Inferior parietal cortex (tissue), 1 donor: ENCODE data around the gene OBSCN.
"Not testable (repeated sequence)": the region's sequence is repeated elsewhere in the genome, so short reads cannot be mapped to it uniquely, and the experiment has no call there.

Source experiments
- DNase-seq: peaks from one replicate; pipeline ENCODE4 v3.0.0-alpha.2; 2016; ENCODE audit errors: extremely low spot score

Gene OBSCN

DNA sequence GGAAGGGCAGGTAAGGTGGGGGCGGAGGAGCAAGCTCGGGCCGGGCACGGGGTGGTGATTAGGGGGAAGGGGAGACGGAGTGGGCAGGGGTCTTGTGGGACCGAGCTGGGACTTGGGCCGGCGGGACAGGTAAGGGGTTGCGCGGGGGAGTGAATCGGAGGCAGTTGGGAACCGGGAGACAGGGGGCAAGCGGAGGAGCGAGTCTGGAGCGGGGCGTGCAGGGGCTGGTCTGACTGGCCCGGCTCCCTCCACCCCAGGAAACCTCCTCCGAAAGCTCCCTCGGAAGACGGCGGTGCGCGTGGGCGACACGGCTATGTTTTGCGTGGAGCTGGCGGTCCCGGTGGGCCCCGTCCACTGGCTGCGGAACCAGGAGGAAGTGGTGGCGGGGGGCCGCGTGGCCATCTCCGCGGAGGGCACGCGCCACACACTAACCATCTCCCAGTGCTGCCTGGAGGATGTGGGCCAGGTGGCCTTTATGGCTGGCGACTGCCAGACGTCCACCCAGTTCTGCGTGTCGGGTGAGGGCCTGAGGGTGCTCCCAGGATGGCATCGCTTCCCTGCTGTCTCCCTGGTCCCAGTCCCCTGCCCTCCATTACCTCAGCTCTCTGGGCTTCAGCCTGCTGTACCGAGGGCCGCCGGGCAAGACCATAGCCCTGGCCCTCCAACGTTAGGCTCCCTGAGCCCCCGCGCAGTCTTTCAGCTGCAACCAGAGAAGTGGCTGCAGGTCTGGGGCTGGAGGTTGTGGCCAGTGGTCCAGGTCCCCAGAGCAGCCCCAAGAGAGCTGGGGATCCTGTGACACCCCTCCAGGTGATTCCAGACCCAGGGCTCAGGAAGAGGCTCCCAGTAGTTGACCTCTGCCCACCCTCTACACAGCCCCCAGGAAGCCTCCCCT is 6.3 kb downstream of the OBSCN start:
- DNase-seq: no peak

- DNase-seq: no peak
Measured at GRCh38 chr1:228214921-228215662, 7.2 kb downstream of the OBSCN start.

GRCh38 chr1:228215663-228216116 is 7.8 kb downstream of the OBSCN start:
- DNase-seq: no peak

GRCh38 chr1:228216371-228217320 is 8.8 kb downstream of the OBSCN start:
- DNase-seq: no peak

DNA sequence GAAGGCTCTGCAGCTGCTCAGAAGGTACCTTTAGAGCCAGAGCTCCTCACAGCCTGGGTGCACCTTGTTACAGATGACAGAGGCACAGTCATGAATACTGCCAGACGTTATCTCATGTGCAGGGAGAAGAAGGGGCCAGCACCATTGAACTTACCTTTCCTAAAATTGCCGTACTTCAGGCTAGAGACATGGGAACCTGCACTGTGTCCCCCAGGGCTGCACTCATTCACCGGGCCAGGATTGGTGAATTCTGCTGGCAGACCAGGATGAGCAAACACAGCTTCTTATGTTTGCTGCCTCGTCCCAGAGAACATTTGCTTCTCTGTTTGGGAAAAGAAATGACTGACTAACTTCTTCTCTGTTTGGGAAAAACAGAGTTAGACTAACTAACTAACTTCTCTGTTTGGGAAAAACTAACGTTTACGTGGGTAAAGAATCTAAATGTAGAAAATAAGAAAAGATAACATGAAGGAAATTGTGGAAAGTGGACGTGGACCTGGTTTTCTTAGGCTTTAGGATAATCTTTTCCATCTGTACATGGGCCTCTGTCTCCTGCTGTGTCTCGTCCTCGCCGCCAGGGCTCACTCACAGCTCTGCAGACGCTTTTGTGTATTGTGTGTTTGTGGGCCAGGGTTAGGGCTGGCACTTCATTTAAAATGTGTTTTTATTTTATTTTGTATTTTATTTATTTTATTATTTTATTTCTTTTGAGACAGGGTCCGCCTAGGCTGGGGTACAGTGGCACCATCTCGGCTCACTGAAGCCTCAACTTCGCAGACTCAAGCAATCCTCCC is 9.9 kb downstream of the OBSCN start:
- no peak for DNase-seq

DNA sequence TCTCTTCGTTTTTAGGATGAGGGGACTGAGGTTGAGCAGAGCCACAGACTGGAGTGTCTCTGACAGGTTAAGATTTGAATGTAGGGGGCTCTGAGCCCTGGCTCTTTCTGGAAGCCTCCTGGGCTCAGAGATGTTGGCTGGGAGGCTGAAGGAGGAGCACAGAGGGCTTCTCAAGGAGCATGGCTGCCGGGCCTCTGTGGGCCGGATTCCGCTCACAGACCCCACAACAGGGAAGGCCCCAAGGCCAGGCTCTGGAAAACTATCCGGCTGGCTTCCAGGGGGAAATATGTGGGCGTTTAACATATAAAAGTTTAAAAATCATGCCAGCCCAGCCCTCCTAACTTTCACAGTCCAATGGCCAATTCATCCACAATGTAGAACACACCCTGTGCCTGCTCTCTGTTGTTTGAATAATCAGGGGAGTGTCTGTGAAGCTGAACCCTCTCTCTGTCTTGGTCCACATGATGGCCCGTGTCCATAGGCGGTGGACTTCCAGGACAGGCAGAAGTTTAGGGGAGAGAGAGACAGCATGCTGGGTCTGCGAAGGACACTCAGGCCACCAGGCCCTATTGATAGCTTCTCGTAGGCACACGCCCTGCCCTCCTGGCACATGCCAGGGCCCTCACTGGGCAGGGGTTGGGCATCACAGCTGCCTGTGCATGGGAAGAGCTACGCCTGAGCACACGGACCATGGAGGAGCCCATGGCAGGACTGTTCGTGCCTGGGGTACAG is 10.8 kb downstream of the OBSCN start:
- no peak for DNase-seq

GRCh38 chr1:228219245-228219961 is 11.6 kb downstream of the OBSCN start:
- DNase-seq: no peak

- no peak for DNase-seq
Measured at GRCh38 chr1:228219962-228220780, 12.3 kb downstream of the OBSCN start.

DNA sequence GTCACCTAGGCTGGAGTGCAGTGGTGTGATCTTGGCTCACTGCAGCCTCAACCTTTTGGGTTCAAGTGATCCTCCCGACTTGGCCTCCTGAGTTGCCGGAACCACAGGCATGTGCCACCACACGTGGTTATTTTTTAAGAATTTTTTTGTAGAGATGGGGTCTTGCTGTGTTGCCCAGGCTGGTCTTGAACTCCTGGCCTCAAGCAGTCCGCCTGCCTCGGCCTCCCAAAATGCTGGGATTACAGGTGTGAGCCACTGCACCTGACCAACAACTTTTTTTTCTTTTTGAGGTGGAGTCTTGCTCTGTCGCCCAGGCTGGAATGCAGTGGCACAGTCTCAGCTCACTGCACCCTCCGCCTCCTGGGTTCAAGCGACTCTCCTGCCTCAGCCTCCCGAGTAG is 13.3 kb downstream of the OBSCN start:
- DNase-seq: not testable (repeated sequence)

- DNase-seq: no peak
Measured at GRCh38 chr1:228222548-228222947, 14.7 kb downstream of the OBSCN start.

- no peak for DNase-seq
Measured at GRCh38 chr1:228224198-228225164, 16.6 kb downstream of the OBSCN start.

- no peak for DNase-seq
Measured at GRCh38 chr1:228225165-228225710, 17.4 kb downstream of the OBSCN start.

GRCh38 chr1:228225740-228226139 is 17.9 kb downstream of the OBSCN start:
- no peak for DNase-seq

GRCh38 chr1:228226141-228226874 is 18.5 kb downstream of the OBSCN start:
- no peak for DNase-seq

DNA sequence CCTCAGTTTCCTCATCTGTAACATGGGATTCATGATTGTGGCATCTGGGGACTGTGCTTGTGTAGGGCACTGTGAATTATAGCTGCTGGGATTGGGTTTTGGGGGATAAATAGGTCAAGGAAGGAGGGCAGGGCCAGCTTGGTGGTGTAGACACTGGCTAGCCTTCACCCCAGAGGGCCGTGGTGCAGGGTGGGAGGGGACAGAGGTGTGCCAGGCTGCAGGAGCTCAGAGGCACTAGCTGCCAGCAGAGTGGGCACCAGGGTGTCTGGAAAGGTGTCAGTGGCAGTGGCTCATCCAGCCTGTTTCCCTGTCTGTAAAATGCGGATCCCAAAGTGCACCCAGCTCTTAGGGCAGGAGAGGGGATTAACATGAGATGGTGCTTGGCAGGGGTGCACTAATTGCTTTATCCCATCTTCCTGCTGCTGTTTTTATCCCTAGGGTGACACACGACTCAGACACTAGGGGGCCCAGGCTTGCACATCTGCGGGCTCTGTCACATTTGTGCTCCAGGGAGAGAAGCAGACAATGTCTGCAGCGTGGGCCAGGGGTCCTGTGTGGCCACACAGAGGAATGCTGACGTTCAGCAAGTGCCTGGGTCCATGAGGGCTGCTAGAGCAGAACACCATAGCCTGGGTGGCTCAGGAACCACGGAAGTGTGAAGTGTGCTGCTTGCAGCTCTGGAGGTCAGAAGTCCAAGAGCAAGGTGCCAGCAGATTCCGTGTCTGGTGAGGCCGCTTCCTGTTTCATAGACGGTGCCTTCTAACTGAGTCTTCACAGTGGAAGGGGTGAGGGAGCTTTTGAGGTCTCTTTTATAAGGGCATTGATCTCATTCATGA is 19.3 kb downstream of the OBSCN start:
- DNase-seq: no peak

DNA sequence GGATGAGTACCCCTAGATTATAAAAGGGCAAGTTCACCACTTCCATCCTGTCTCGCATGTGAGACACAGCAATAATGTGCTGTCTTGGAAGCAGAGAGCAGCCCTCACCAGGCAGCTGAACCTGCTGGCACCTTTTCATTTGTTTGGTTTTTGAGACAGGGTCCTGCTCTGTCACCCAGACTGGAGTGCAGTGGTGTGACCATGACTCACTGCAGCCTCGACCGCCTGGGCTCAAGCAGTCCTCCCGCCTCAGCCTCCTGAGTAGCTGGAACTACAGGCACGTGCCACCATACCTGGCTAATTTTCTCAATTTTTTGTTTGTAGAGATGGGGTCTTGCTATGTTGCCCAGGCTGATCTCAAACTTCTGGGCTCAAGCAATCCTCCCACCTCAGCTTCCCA is 20.3 kb downstream of the OBSCN start:
- DNase-seq: not testable (repeated sequence)
